ENCODE measurements around the gene TRAM2. TPM values are rescaled to one million over a fixed set of nuclear protein-coding genes. Genes with fewer than 3 reads are reported as not detected.

Gene TRAM2
- total and polyA plus RNA-seq, 2 of the 8 experiments (the other 6 are each of a cell fraction or from before 2014, with no cell fraction given), result 9.0 to 21.4 TPM

GRCh38 chr6:52533491-52533890, 43.4 kb downstream of the TRAM2 start:
- no peak overlapping the region for H2BK15ac ChIP-seq (ENCODE audit: low read length)
- no peak overlapping the region for H3K9ac ChIP-seq (replicated peaks in 1 of 4; ENCODE audit: extremely low read depth in 1 of 4, low read depth in 3 of 4, low read length in 3 of 4)
- H3K4me3 ChIP-seq (ENCODE audit: extremely low read depth in 1 of 4, insufficient read depth in 2 of 4, low read depth in 3 of 4, low read length in 4 of 4), result no peak overlapping the region
- H3K27me3 ChIP-seq (replicated peaks in 1 of 4; ENCODE audit: control insufficient read depth in 3 of 4, extremely low read depth in 1 of 4, insufficient read depth in 3 of 4, low read length in 3 of 4), result no peaks in the 10 kb centered on the region
- ChIA-PET CTCF (ENCODE audit: partially characterized antibody) (interaction anchor here (4.2 kb wide), 1 partner anchor 9 kb away, joined by 15 read pairs; no protein-coding TSS in a partner anchor), POLR2A (ENCODE audit: partially characterized antibody) (no interaction called here)
- no peak overlapping the region for H2AK5ac ChIP-seq (ENCODE audit: low read depth, low read length)
- no peak overlapping the region for H3K18ac ChIP-seq (ENCODE audit: extremely low read depth, low read length)
- H3K9me3 ChIP-seq (ENCODE audit: insufficient read depth in 2 of 2, low read depth in 1 of 2, low read length in 1 of 2), result no peaks in the 10 kb centered on the region
- H4K20me1 ChIP-seq (replicated peaks in 1 of 2; ENCODE audit: control insufficient read depth in 1 of 2, insufficient read depth in 2 of 2, low read length in 2 of 2), result no peaks in the 10 kb centered on the region
- H2BK12ac ChIP-seq (ENCODE audit: low read depth, low read length), result no peak overlapping the region
- DNase-seq (ENCODE audit: low read depth in 1 of 2, low spot score in 2 of 2) (no peak), FAIRE-seq (no peak)
- no peak overlapping the region for H2BK5ac ChIP-seq (ENCODE audit: low read depth, low read length)
- no peak overlapping the region for H2BK20ac ChIP-seq (ENCODE audit: low read length)
- H3K56ac ChIP-seq (replicated peaks; ENCODE audit: insufficient read length, low read depth, low read length), result no peak overlapping the region
- no peak overlapping the region for H4K5ac ChIP-seq (ENCODE audit: insufficient read length, low read depth, low read length)
- no peak overlapping the region for H4K91ac ChIP-seq (replicated peaks; ENCODE audit: insufficient read length, low read length)
- H3K4ac ChIP-seq (replicated peaks; ENCODE audit: insufficient read length, low read depth, low read length), result no peak overlapping the region
- H3K23ac ChIP-seq (ENCODE audit: insufficient read length), result no peak overlapping the region
- H3K23me2 ChIP-seq (ENCODE audit: low read depth, low read length), result no peaks in the 10 kb centered on the region
- no peak overlapping the region for H3K14ac ChIP-seq (ENCODE audit: insufficient read length)
- H2AFZ ChIP-seq (ENCODE audit: low read length), result no peak overlapping the region
- no peak overlapping the region for H3K4me2 ChIP-seq (ENCODE audit: insufficient read depth in 1 of 2, low read depth in 2 of 2, low read length in 2 of 2)
- H2BK120ac ChIP-seq (replicated peaks; ENCODE audit: low read depth, low read length), result no peak overlapping the region
- H3K27ac ChIP-seq (ENCODE audit: low read depth, low read length), result no peak overlapping the region
- no peak overlapping the region for H4K8ac ChIP-seq (ENCODE audit: extremely low read depth, insufficient read depth, low read length)
- H3K4me1 ChIP-seq (replicated peaks in 1 of 4; ENCODE audit: control insufficient read depth in 3 of 4, insufficient read depth in 4 of 4, low read length in 3 of 4), result peaks cover 0 to 7% (median 4%) of the 10 kb centered on the region in 4 experiments; a peak in 3 of 7 replicates
- 0 out of 2 replicates have a peak, but pooled peaks cover 2% of the 10 kb centered on the region for H3K79me1 ChIP-seq (ENCODE audit: low read depth, low read length)
- WGBS, 2 experiments (ENCODE audit: extremely low coverage in 1 of 2, insufficient coverage in 1 of 2, insufficient read length in 1 of 2, insufficient replicate concordance in 2 of 2, low coverage in 1 of 2, low lambda C conversion rate in 2 of 2, missing lambda C conversion rate in 1 of 2), result 83% methylated on average over 2 of the region's 2 CpGs; no CpG with 5 or more reads in 1 of the 2 experiments
- peaks cover 0 to 4% of the 10 kb centered on the region in 2 experiments; a peak in 2 of 4 replicates for H3K79me2 ChIP-seq (ENCODE audit: control insufficient read depth in 1 of 2, insufficient read depth in 2 of 2, low read length in 2 of 2)
- H3K36me3 ChIP-seq (ENCODE audit: control insufficient read depth in 2 of 4, insufficient read depth in 4 of 4, low read length in 3 of 4), result peaks cover 0 to 4% (median 2%) of the 10 kb centered on the region in 4 experiments; a peak in 1 of 8 replicates
- TF ChIP-seq JUN (IDR thresholded peaks at IDR 0.05; ENCODE audit: low read depth, low read length) (no peak), FOSL1 (IDR thresholded peaks at IDR 0.05; ENCODE audit: insufficient read depth, low read depth, low read length) (no peak), SUZ12 (IDR thresholded peaks at IDR 0.05; ENCODE audit: low read length) (no peak), CBX8 (IDR thresholded peaks at IDR 0.05; ENCODE audit: borderline replicate concordance, low read depth, low read length) (no peak), EP300 (IDR thresholded peaks at IDR 0.05; ENCODE audit: borderline replicate concordance in 1 of 2, low read depth in 2 of 2, low read length in 2 of 2) (no peak), TBP (IDR thresholded peaks at IDR 0.05; ENCODE audit: low read depth, low read length) (no peak), SIX5 (IDR thresholded peaks at IDR 0.05; ENCODE audit: low read depth, low read length) (no peak), E2F6 (IDR thresholded peaks at IDR 0.05) (no peak), EGR1 (IDR thresholded peaks at IDR 0.05; ENCODE audit: borderline replicate concordance, low read depth, low read length) (no peak), MAFK (IDR thresholded peaks at IDR 0.05; ENCODE audit: low read depth, low read length) (no peak), CTBP2 (IDR thresholded peaks at IDR 0.05; ENCODE audit: borderline replicate concordance, insufficient read depth, insufficient read length, low read length) (no peak)
